Germinal center (tissue), 1 donor: ENCODE results near the gene COX4I2.
"Not testable (repeated sequence)": the region's sequence is repeated elsewhere in the genome, so short reads cannot be mapped to it uniquely, and the experiment has no call there.

ENCODE experiments used
- DNase-seq: peaks from one replicate; pipeline ENCODE4 v3.0.0; 2012; ENCODE audit warnings: mixed read lengths, low spot score

Gene COX4I2

DNA sequence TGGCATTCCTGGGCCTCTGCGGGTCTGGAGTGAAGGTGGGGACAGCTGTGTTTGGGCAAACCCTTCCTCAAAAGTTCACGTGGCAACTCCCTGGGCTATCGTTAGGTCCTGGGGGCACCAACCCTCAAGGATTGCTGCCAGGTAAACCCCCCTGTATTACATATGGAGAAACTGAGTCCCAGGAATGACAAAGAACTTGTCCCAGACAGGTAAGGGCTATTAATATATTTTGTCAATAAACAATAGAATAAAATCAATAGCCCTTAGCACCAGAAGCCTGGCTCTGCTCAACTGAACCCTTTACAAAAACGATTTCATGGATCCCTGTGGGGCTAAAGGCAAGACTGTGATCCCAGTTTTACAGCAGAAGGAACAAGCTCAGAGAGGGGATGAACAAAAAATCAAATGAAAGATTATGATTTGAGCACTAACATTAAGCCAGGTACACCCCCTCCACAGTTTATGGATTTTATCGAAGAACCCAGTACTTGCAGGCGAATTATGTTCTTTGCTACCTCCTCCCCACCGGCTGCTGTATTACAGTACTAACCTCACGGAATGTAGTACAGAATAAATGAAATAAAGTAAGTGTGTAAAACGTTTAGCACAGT lies 30.0 kb upstream of the COX4I2 start:
- DNase-seq, result no peak

DNA sequence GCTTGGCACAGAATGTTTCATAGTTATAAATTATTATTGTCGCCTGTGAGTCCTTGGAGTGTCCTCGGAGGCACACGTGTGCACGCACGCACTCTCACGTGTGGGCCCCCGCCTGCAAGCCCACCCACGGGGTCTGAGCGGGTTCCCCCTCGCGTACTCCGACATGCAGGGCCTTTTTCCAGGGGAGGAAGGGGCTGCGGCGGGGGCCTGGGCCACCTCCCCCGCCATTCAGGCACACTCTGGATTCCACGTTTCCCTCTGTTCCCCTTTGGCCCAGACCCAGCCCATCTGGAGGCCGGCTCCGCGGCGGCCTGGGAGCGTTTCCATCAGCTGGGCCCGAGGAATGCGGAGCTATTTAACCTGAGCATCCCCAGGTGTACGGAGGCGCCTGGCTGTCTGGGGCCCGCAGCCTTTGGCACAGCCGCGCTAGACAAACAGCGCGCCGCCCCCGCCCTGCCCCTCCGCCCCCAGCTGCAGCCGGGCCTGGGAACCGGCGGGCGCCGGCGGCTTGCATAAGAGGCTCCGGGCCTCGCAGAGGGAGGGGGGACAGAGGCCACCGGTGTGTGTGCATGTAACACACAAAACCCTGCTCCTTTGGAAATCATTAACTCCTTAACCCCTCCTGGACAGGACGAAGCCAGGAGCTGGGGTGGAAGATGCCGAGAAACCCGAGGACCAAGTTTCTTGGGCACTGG lies 29.3 kb upstream of the COX4I2 start:
- no peak for DNase-seq

DNA sequence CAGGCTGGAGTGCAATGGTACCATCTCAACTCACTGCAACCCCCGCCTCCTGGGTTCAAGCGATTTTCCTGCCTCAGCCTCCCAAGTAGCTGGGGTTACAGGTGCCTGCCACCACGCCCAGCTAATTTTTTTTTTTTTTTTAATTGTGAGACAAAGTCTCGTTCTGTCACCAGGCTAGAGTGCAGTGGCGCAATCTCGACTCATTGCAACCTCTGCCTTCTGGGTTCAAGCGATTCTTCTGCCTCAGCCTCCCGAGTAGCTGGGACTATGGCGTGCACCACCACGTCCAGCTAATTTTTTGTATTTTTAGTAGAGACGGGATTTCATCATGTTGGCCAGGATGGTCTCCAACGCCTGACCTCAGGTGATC lies 25.5 kb upstream of the COX4I2 start:
- not testable (repeated sequence) for DNase-seq

DNA sequence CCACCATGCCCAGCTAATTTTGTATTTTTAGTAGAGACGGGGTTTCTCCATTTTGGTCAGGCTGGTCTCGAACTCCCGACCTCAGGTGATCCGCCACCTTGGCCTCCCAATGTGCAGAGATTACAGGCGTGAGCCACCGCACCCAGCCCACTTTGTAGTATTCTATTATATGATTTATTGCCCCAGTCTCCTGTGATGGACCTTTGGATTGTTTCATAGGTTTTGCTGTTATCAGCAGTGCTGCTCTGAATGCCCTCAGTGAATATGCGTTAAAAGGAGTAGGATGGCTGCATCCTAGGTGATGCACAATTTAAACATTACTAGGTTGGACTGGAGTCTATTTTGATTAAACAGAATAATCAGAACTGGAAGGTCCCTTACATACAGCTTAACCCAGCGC lies 22.3 kb upstream of the COX4I2 start:
- DNase-seq, result no peak

DNA sequence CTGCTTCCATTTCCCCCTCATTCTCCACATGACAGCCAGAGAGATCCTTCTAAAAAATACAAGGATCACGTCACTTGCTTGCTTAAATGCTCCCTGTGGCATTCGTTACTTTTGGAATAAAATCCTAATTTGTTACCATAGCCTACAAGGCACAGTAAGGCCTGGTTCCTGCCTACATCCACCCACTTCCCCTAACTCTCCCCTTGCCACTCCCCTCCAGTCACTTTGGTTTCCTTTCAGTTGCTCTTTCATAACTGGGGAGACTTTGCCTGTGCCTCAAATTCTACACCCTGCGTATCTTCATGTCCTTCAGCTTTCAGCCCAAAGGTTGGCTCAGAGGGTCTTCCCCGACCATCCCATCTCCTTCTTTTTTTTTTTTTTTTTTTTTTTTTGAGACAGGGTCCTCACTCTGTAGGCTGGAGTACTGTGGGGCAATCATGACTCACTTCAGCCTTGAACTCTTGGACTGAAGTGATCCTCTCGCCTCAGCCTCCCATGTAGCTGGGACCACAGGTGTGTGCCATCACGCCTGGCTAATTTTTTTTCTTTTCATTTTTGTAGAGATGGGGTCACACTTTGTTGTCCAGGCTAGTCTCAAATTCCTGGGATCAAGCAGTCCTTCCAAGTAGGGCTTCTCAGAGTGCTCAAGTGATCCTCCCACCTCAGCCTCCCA lies 20.1 kb upstream of the COX4I2 start:
- no peak for DNase-seq

DNA sequence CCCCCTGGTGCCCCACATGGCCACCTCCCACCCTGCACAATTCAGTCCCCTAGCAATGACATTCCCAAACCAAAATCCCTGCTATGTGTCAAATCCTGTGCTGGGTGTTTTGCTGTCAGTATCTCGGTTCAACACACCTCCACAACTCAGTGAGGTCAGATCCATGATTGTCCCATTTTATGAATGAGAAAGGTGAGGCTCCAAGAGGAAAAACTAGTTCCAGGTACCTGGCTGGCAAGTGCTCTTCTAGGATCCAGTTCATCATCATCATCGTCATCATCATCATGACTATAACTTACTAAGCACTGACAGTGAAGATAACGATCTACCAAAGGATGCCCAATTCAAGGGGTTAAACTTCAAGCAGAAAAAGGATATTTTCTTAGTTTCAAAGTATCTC lies 17.5 kb upstream of the COX4I2 start:
- DNase-seq, result no peak

DNA sequence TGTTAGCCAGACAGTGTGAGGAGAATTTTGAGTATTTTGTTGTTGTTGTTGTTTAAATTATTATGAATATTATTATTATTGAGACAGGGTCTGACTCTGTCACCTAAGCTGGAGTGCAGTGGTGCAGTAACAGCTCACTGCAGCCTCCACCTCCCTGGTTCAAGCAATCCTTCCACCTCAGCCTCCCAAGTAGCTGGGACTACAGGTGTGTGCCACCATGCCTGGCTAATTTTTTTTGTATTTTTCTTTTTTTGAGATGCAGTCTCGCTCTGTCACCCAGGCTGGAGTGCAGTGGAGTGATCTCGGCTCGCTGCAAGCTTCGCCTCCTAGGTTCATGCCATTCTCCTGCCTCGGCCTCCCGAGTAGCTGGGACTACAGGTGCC lies 14.6 kb upstream of the COX4I2 start:
- DNase-seq, result not testable (repeated sequence)

DNA sequence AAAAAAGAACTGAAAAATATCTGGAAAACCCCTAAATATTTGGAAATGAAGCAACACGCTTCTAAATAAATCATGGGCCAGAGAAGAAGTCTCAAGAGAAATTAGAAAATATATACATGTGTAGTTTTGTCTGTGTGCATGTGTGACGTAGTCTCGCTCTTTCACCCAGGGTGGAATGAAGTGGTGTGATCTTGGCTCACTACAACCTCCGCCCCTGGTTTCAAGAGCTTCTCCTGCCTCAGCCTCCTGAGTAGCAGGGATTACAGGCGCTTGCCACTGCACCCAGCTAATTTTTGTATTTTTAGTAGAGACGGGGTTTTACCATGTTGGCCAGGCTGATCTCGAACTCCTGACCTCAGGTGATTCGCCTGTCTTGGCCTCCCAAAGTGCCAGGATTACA lies 11.2 kb upstream of the COX4I2 start:
- not testable (repeated sequence) for DNase-seq

DNA sequence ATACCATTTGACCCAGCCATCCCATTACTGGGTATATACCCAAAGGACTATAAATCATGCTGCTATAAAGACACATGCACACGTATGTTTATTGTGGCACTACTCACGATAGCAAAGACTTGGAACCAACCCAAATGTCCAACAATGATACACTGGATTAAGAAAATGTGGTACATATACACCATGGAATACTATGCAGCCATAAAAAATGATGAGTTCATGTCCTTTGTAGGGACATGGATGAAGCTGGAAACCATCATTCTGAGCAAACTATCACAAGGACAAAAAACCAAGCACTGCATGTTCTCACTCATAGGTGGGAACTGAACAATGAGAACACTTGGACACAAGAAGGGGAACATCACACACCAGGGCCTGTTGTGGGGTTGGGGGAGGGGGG lies 9.7 kb upstream of the COX4I2 start:
- not testable (repeated sequence) for DNase-seq

DNA sequence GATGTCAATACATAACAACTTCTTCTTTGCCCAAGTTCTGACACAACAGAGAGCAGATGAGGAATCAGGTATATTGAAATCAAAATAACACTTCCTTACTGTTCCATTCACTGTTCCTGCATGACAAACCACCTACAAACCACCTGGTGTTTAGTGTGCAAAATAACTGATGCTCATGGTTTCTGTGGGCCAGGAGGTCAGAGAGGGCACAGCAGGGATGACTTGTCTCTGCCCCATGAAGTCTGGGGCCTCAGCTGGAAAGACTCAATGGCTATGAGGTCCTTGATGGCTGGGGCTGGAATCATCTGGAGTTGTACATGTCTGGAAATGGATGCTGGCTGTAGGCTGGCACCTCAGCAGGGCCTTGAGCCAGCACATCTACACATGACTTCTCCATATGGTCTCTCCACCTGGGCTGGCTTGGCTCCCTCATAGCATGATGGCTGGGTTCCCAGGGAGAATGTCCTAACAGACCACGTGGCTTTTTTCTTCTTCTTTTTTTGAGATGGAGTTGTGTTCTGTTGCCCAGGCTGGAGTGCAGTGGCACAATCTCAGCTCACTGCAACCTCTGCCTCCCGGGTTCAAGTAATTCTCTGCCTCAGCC lies 7.4 kb upstream of the COX4I2 start:
- DNase-seq, result no peak

DNA sequence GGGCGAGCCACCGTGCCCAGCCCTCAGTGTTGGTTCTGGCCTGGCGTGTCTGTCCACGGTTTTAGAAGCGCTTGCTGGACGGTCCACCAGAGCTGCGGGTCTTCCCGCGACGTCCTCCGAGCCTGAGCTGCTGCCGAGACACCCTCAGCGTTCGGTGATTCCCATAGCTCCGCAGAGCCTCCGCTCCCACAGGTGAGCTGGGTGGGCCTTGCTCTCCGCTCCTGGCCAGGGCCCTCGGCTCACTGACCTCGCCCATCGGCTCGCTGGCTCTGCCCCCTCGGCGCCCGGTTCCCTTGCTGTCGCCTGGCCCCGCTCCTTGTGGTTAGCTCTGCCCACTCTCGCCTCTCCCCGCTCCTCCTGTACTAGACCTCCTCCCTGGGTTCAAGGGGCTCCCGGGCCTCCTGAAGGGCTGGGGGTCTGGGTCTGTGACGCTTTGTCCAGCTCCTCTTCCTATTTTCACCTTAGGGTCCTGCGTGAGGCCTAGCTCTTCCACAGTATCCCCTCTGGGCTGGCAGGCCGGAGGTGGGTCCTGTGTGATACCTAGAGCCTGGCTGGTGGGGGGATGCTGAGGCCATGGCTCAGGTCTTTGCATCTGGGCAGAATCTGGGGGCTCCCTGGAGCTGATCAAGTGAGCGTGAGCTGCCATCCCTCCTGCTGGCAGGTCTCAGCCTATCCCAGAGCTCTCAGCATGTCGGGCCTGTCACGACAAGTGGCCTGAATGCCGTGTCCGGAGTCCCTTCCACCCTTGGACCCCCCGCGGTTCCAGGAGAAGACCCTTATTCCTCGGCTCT lies 5.0 kb upstream of the COX4I2 start:
- DNase-seq, result no peak

DNA sequence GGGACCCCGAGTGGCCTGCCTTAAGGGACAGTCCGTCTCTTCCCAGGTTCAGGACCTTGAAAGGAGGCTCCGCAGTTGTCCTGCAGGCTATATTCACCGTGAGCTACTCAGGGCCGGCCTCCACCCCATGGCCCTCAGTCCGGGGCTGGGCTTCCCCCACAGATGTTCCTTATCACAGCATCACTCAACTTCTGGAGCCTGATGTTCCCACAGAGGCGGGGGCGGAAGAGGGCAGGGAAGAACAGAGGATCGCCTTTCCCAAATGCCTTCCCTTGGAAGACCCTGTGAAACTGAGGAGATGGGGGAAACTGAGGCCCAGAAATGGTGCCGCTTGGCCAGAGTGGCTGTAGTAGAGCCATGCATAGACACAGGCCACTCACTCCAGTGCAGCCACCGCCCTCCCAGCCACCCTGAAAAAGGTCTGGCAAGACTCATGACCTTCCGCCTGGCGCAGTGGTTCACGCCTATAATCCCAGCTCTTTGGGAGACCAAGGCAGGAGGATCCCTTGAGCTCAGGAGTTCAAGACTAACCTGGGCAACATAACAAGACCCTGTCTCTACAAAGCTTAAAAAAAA lies 4.3 kb upstream of the COX4I2 start:
- no peak for DNase-seq

DNA sequence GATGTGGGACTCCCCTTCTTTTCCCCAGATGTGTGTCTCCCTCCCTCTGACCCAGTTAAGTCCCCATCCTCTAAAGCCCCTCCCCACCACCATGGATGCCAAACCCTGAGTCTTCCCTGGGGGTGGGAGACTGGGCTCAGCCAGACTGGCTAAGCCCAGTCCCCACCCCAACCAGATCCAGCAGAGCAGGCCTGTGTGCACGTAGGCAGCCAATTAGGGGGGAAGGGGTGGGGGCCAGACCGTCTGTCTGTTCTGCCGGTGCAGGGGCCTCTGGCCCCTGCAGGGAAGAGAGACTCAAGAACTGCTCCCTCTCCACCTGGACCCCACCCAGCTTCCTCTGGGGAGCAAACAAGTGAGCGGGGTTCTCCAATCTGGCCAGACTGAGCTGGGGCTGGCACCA lies 605 bp downstream of the COX4I2 start:
- no peak for DNase-seq

DNA sequence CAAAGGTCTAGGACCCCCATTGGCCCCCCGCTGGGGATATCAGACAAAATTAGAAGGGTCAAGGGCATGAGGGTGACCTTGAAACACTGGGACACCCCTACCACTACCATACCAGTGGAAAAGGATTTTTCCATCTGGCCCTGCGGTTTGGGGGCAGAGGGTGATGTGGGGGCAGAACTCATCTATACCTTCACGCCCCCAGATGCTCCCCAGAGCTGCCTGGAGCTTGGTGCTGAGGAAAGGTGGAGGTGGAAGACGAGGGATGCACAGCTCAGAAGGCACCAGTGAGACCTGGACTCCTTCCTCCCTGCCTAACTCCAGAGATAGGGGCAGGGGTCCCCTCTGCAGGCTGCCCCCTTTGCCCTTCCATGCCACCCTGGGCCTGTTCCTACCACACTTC lies 1.1 kb downstream of the COX4I2 start:
- no peak for DNase-seq

DNA sequence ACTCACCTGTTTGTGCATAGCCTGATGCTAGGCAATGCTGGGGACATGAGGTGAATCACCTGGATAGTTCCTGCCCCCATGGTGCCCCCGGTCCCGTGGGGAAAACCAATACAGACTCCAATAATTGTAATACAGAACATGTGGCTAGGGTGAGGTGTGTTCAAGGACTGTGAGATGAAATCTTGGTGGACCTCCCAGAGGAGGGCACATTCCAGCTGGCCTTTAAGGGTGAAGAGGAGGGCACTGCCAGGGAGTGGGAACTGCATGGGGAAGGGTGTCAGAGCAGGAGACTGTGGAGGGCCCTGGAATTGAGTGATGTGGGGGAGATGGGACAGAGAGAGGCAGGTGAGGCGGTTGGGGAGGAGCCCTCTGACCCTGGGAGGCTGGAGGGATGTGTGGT lies 2.5 kb downstream of the COX4I2 start:
- DNase-seq, result no peak

DNA sequence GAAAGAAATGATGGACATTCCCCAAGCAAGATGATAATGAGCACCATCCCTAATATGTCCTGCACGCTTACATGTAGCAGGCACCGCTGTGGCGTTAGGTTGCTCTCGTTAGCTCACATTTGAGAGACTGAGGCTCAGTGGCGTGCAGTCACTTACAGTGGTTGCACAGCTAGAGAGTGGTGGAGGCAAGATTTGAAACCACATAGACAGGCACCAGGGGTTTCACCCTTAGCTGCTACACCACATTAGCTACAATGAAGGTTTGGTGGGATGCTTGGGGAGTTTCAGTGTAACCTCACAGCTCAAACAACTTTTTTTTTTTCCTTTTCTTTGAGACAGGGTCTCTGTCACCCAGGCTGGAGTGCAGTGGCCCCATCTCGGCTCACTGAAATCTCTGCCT lies 3.7 kb downstream of the COX4I2 start:
- DNase-seq, result no peak

DNA sequence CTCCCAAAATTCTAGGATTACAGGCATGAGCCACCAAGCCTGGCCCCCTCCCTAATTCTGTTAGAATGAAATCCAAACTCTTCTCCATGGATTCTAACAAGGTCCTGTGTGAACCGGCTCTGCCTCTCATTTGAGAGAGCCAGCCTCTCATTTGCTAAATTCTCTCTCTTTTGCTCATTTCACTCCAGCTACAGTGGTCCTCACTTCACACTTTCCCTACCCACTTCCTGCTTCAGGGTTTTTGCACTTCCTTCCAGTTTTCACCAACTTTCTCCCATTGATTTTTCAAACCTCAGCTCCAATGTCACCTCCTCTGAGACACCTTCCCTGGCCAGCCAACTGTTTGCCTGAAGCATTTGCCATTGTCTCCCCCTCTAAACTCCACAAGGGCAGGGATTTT lies 5.1 kb downstream of the COX4I2 start:
- DNase-seq, result no peak

DNA sequence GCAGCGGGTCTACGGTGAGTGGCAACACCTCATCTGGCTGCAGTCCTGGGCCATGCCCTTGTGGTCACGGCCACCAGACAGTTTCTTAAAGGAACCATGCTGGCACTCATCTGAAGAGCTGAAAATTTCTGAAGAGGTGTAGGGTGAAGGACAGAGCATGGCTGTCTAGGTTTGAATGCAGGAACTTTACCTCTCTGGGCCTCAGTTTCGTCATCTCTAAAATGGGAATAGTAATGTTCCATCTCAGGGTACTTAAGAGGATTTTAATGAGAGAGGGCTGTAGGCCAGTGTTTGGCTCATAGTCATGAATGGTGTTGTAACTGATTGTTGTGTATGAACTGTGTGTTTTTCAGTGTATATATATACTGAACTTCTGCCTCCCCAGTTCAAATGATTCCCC lies 5.8 kb downstream of the COX4I2 start:
- no peak for DNase-seq

DNA sequence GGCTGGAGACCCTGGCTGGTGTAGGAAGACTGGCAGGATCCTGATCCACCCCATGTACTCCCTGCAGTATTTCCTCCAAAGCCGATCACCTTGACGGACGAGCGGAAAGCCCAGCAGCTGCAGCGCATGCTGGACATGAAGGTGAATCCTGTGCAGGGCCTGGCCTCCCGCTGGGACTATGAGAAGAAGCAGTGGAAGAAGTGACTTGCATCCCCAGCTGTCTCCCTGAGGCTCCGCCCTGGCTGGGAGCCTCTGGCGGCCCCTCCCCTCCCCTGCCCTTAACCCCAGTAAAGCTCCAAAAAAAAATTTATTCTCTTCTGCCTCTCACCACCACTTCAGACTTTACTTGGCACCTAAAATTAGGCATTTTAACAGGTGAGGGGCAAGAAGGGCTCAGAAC lies 7.0 kb downstream of the COX4I2 start:
- DNase-seq, result no peak

DNA sequence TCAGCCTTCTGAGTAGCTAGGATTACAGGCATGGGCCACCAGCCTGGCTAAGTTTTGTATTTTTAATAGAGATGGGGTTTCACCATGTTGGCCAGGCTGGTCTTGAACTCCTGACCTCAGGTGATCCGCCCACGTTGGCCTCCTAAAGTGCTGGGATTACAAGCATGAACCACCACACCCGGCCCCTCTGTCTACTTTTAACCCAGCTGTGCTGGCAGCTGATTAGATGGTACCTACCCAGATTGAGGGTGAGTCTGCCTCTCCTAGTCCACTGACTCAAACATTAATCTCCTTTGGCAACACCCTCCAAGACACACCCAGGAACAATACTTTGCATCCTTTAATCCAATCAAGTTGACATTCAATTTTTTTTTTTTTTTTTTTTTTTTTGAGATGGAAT lies 10.4 kb downstream of the COX4I2 start:
- DNase-seq, result not testable (repeated sequence)

DNA sequence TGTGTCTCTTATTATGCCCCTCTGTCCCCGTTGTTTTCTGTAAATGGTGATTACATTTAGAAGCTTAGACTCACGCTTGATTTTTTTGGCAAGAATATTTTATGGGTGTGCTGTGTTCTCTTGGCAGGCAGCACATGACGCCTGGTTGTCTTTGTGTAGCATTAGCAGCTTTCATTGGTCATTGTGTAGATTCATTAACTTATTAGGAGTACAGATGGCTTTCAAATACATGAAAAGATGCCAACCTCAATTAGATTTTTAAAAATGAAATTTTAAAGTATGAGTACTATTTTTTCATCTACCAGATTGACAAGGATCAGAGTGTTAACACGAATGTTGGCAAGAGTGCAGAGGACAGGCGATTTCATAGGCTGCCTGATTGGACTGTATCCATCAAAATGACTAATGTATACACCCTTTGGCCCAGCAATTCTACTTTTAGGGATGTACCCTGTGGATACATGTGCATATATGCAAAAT lies 15.2 kb downstream of the COX4I2 start:
- no peak for DNase-seq

DNA sequence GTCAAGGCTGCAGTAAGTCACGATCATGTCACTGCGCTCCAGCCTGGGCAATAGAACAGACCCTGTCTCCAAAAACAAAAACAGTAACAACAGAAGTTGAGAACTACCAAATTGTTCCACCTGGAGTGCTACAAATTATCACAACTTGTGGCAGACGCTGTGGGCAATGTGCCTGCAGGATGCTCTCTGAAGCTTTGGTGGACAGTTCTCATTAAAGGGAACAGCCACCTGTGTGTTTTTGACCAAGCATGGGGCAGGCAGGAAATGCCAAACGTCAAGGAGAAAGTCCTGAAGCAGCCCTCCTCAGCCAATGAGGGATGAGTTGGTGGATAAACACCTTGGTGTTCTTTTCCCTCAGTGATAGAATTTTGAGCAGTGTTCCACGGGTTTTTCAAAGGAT lies 15.8 kb downstream of the COX4I2 start:
- no peak for DNase-seq
